Kidney (tissue), 14 donors: ENCODE data around the gene GALNT17. TPM values are rescaled to one million over a fixed set of nuclear protein-coding genes. Genes with fewer than 3 reads are reported as not detected.

Experiments used
- DNase-seq, 5 donors: peaks; one replicate each; pipeline ENCODE4 v3.0.0-alpha.2; 2013 to 2020
- FAIRE-seq: peaks from 2 replicates; lab custom pipeline; 2012; peaks lifted over from hg19 to GRCh38; lab: Jason Lieb, UNC
- H3K27ac ChIP-seq, 2 donors: one replicate each; pipeline ENCODE4 v1.7.0; 2013; ENCODE audit warnings: low read depth in 2 of 2, low read length in 2 of 2, inconsistent platforms in 1 of 2
- H3K27me3 ChIP-seq: one replicate; pipeline ENCODE4 v1.7.1; 2013; ENCODE audit warnings: low read length, inconsistent platforms; ENCODE audit not compliant: control insufficient read depth, insufficient read depth
- H3K36me3 ChIP-seq, 3 donors: one replicate each; pipeline versions ENCODE4 v1.7.0 to v1.7.1; 2013; ENCODE audit warnings: low read length in 3 of 3, control low read depth in 1 of 3, inconsistent platforms in 1 of 3; ENCODE audit not compliant: insufficient read depth in 3 of 3, control insufficient read depth in 2 of 3
- H3K4me1 ChIP-seq, 3 donors: one replicate each; pipeline versions ENCODE4 v1.7.0 to v1.7.1; 2013; ENCODE audit warnings: low read length in 3 of 3, inconsistent platforms in 1 of 3, low read depth in 1 of 3; ENCODE audit not compliant: control insufficient read depth in 2 of 3, insufficient read depth in 2 of 3
- H3K4me3 ChIP-seq, 3 donors: one replicate each; pipeline versions ENCODE4 v1.7.0 to v1.8.1; 2013; ENCODE audit warnings: low read length in 3 of 3, control low read depth in 1 of 3, inconsistent platforms in 1 of 3
- H3K9ac ChIP-seq, 3 donors: one replicate each; pipeline versions ENCODE4 v1.7.0 to v1.7.1; 2013; ENCODE audit warnings: low read length in 3 of 3, control low read depth in 1 of 3, inconsistent platforms in 1 of 3
- H3K9me3 ChIP-seq, 3 donors: one replicate each; pipeline versions ENCODE4 v1.7.0 to v1.7.1; 2013; ENCODE audit warnings: low read length in 3 of 3, control low read depth in 1 of 3, inconsistent platforms in 1 of 3; ENCODE audit not compliant: control insufficient read depth in 2 of 3, insufficient read depth in 1 of 3
- CTCF ChIP-seq: IDR thresholded peaks from 3 replicates; pipeline ENCODE4 v1.5.1; 2012; ENCODE audit warnings: mild to moderate bottlenecking, moderate library complexity, borderline replicate concordance; ENCODE audit not compliant: insufficient read depth; ENCODE audit errors: extremely low read depth
- intact Hi-C: fragments of 100-400 bp; cut with DNase I; formaldehyde crosslinking; loops from one replicate; pipeline ENCODE4 v1.11.1; 2022
- polyA plus RNA-seq: library from polyadenylated mRNA; stranded (reverse); fragments of 350-450 nt; fragmentation: Illumina TruSeq; extraction: RNeasy Lipid Tissue Mini Kit (QIAGEN cat#74804); gene quantifications from one replicate; pipeline ENCODE4 v1.2.3, GENCODE V29; 2014; ENCODE audit warnings: low read depth, low replicate concordance; ENCODE audit not compliant: insufficient read depth
- total RNA-seq: library from RNA; stranded (reverse); fragmentation: NEBNext Ultra II Directional; extraction: Animal tissue kit (Norgen Biotek cat#: 25700); gene quantifications from one replicate; pipeline ENCODE4 v1.2.1, GENCODE V29; 2021
- donor health status: control.
- donor health status: control.
- donor health status: control.
- donor health status: control.
- donor health status: control.
- donor health status: DM: yes; HTN: yes; CAD: no.
- donor health status: Normal renal cell carcinoma (clear cell type).

The GALNT17 gene
- total and polyA plus RNA-seq, 2 donors from 2014 or later: 2.4 to 5.5 TPM

- DNase-seq (no peak), FAIRE-seq (no peak)
- Histone ChIP-seq H3K27me3 (no peaks in the 10 kb centered on the region), H3K9me3 (peaks cover 0 to 5% (median 0%) of the 10 kb centered on the region in 3 donors), H3K36me3 (no peaks in the 10 kb centered on the region), H3K9ac (no peak overlapping the region), H3K4me3 (no peak overlapping the region), H3K27ac (no peak overlapping the region), H3K4me1 (no peaks in the 10 kb centered on the region)
- TF ChIP-seq CTCF: no peak
- intact Hi-C loops: no loop called here
These were observed 442.4 kb downstream of the GALNT17 start for GRCh38 chr7:71574153-71574860.

GRCh38 chr7:71580027-71580426, 448.1 kb downstream of the GALNT17 start:
- intact Hi-C loops: no loop called here
- no peak overlapping the region for H3K27ac ChIP-seq
- H3K4me1 ChIP-seq: no peaks in the 10 kb centered on the region
- no peak for DNase-seq
- no peaks in the 10 kb centered on the region for H3K9me3 ChIP-seq
- no peaks in the 10 kb centered on the region for H3K36me3 ChIP-seq
- no peaks in the 10 kb centered on the region for H3K27me3 ChIP-seq
- H3K4me3 ChIP-seq: no peak overlapping the region
- no peak overlapping the region for H3K9ac ChIP-seq
- FAIRE-seq: no peak
- TF ChIP-seq CTCF: no peak

GRCh38 chr7:71584256-71584655, 452.3 kb downstream of the GALNT17 start:
- no peak for TF ChIP-seq CTCF
- H3K9me3 ChIP-seq: peaks cover 0 to 6% (median 0%) of the 10 kb centered on the region in 3 donors
- no peaks in the 10 kb centered on the region for H3K27me3 ChIP-seq
- H3K36me3 ChIP-seq: no peaks in the 10 kb centered on the region
- no peak overlapping the region for H3K27ac ChIP-seq
- DNase-seq (no peak), FAIRE-seq (no peak)
- H3K4me1 ChIP-seq: no peaks in the 10 kb centered on the region
- no peak overlapping the region for H3K9ac ChIP-seq
- intact Hi-C loops: no loop called here
- no peak overlapping the region for H3K4me3 ChIP-seq
